ENCODE results near the gene GEMIN7.
"Not testable (repeated sequence)": the region's sequence is repeated elsewhere in the genome, so short reads cannot be mapped to it uniquely, and the experiment has no call there.

GEMIN7 gene

DNA sequence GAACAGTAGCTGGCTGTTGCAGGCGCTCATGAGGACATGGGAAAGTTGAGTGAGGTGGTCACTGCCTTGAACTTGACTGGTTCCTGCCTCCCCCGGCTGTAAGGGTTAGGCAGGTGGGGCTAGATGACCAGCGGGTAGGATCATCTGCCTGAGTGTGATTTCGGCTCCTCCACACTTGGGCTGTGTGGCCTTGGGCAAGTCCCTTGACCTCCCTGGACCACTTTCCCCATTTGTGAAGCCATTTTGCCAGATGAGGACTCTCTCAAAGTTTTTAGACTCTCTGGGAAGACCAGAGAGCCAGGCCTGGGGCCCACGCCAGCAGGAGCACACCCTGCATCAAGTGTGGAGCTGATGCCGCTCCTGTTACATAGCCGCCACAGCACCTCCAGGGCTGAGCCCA lies 23.4 kb downstream of the GEMIN7 start:
- DNase-seq (ENCODE audit: low read depth, low spot score) = no peak
- no peak overlapping the region for H3K27ac ChIP-seq

DNA sequence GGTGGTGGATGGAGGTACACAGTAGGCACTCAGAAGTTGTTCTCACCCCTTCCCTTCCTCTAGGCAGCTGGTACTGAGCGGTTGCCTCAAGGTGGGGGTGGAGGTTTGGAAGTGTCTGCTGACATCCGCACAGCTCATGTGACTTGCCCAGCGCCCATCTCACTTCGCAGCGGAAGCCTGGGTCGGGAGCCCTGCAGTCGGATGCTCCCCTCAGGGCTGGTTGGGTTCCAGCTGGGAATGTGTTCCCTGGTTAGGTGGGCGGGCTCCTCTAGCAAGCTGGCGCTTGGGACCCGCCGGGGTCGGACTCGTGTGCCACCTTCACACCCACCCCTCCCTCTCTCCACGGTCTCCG lies 24.1 kb downstream of the GEMIN7 start:
- DNase-seq (ENCODE audit: low read depth, low spot score) = no peak
- H3K27ac ChIP-seq = no peak overlapping the region

DNA sequence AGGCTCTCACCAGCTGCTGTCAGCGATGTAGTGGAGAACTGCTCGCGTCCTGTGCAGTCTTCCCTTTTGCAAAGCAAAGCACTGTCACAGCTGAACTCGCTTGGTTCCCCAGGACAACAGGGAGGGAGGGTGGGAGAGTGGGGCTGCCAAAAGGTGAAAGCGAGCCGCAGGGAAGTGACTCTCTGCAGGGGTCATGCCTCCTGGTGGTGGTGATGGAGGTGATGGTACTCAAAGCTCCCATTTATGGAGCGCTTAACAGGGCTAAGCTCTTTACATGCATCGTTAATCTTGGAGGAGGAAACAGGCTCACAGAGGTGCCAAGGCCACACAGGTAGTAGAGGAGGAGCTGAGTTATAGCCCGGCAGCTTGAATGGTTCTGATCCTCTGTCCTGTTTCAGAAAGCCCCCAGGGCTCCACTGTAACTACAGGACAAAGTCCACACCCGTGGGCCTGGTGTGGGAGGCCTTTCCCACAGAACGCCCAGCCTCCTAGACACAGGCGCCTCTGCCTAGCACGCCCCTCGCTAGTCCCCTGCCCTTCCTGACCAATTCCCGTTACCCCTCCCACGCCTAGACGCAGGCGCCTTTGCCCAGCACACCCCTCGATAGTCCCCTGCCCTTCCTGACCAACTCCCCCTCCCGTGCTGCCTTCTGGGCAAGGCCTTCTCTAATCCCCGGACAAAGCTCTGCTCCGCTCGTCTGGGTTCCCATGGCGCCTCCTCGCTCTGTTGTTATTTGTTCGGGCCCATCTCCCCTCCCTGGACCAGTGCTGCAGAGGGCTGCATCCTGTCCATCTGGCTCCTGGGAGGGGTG lies 24.7 kb downstream of the GEMIN7 start:
- H3K27ac ChIP-seq = no peak overlapping the region
- DNase-seq (ENCODE audit: low read depth, low spot score) = no peak

- DNase-seq (ENCODE audit: low read depth, low spot score) = no peak
Measured at GRCh38 chr19:45104658-45105349, 25.7 kb downstream of the GEMIN7 start.

DNA sequence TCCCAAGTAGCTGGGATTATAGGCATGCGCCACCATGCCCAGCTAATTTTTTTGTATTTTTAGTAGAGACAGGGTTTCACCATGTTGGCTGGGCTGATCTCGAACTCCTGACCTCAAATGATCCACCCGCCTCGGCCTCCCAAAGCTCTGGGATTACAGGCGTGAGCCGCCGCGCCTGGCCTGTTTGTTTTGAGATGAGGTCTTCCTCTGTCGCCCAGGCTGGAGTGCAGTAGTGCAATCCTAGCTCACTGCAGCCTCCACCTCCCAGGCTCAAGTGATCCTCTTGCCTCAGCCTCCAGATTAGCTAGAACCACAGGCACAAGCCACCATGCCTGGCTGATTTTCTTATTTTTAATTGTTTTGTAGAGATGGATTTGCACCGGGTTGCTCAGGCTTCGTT lies 27.3 kb downstream of the GEMIN7 start:
- DNase-seq (ENCODE audit: low read depth, low spot score); H3K27ac ChIP-seq: not testable (repeated sequence)

More at GRCh38 chr19:45104658-45105349, 25.7 kb downstream of the GEMIN7 start:
- H3K27ac ChIP-seq = no peak overlapping the region

DNA sequence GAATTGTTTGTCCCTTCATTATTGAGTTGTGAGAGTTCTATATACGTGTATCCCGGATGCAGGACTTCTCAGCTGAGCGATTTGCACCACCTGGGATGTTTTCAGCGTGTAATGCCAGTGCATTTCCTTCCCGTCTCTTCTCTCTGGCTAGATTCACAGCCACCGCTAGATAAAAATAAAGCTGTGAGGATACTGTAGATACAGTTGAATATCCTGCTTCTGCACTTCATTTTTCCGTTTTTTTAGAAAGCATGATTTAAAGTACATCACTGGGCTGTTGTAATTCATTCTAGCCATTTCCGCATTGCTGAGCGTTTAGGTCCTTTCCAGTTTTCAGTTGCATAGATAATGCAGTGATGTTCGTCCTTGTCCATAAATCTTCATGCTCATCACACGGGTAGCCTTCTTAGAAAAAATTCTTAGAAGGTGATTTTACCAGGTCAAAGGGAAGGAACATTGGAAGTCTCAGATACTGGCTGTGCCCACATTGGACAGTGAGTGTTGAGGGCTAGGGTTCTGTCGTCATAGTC lies 28.6 kb downstream of the GEMIN7 start:
- DNase-seq (ENCODE audit: low read depth, low spot score) = no peak
- no peak overlapping the region for H3K27ac ChIP-seq

DNA sequence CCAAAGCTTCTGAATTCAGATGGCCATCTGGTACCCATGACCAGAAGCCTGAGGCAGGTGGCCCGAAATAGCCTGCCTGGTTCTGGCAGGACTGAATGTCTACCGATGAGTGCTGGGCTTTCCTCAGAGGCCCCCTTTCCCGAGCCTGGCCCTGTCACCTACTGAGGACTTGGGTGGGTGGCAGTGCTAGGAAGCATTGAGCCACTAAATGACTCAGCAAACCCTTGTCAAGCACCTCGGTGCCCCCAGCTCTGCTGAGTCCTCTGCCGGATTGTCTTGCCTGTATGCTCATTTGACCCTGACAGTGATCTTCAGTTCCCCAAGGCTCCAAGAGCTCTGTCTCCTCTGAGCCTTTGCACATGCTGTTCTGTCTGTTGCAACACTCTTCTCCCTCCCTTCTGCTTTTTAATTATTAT lies 31.8 kb downstream of the GEMIN7 start:
- DNase-seq (ENCODE audit: low read depth, low spot score) = no peak
- no peak overlapping the region for H3K27ac ChIP-seq

DNA sequence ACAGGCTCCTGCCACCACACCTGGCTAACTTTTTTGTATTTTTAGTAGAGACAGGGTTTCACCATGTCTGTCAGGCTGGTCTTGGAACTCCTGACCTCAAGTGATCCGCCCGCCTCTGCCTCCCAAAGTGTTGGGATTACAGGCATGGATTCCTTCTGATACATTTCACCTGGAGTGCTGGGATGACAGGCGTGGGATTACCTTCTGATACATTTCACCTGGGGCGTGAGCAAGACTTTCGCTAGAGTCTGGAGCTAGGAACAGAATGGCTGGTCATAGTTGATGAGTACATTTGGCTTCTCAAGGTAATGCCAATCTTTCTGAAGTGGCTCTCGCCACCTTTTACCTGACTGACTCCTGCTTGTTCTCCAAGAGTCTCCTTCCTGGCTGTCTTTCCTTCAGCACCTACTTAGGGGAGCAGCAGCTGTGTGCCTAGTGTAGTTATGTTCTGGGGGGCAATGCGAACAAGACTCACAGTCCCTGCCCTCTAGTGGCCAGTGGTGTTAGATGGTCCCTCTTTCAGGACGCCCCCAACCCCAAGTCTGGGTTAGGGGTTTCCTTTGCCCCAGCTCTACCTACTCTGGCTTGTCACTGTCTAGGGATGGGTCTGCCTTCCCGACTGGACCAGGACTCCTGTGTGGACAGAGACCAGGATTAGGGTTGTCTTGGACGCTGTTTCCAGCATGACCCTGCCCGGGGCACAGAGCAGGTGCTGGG lies 33.2 kb downstream of the GEMIN7 start:
- no peak for DNase-seq (ENCODE audit: low read depth, low spot score)
- no peak overlapping the region for H3K27ac ChIP-seq

DNA sequence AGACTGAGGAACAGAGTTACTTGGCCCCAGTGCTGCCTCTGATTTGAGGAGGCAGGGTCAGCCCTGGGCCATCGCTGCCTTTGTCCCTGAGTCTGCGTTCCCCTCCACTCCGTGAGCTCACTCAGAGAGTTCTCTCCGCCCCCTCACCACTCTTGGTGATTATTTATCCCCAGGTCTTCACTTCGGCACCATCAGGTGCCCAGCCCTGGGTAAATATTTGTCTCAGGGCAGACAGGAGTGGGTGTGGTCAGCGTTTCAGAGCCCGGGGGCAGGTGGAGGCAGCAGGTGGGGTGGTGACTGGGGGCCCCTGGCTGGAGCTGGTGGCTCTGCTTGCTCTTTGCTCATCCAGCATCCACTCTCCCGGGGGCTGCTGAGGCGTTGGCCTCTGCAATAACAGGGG lies 34.6 kb downstream of the GEMIN7 start:
- H3K27ac ChIP-seq = no peak overlapping the region
- DNase-seq (ENCODE audit: low read depth, low spot score) = no peak

DNA sequence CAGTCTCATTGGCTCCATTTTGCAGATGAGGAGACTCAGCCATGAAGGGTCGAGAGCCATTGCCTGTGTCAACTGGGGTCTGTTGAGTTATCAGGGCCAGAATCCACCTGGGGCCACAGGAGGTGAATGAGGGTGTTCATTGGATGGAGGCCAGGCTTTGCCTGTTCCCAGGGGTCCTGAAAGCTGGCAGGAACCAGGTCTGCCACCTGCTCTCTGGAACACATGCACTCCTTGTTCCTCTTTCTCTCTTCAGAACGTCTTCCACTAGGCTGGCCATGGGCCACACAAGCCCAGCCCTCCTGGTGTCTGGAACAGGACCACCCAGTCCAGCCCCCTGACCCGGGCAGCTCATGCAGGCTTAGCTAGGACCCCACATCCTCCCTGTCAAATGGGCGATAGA lies 35.1 kb downstream of the GEMIN7 start:
- DNase-seq (ENCODE audit: low read depth, low spot score) = no peak
- no peak overlapping the region for H3K27ac ChIP-seq

DNA sequence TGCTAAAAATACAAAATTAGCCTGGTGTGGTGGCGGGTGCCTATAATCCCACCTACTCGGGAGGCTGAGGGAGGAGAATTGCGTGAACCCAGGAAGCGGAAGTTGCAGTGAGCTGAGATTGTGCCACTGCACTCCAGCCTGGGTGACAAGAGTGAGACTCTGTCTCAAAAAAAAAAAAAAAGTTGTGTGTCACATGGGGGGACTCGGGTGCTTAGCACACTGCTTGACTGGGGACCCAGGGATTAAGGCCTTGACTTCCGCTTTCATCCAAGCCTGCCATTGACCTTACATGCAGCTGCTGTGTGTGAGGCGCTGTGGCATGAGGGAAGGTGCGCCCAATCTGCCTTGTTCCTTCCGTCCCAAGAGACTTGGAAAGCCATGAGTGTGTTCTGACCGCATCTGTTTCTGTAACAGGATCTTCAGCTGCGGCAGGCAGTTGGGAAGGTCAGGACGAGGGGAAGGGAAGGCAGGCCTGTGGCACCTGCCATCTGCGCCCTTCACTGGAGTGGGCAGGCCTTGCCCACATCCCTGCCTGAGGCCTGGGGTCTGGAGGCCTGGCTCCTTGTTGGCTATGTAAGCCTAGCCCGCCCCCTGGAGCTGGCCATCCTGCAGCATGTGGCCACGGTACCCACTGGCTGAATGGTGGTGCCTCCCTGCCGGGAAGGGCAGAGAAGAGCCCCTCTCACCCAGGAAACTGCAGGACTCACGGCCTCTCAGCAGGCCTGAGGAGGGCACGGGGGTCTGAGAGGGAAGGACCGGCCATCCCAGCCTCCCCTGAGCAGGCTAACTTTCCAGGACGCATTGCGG lies 37.0 kb downstream of the GEMIN7 start:
- H3K27ac ChIP-seq = no peak overlapping the region
- DNase-seq (ENCODE audit: low read depth, low spot score) = no peak

GRCh38 chr19:45117167-45117594 lies 38.1 kb downstream of the GEMIN7 start:
- H3K27ac ChIP-seq = no peak overlapping the region

DNA sequence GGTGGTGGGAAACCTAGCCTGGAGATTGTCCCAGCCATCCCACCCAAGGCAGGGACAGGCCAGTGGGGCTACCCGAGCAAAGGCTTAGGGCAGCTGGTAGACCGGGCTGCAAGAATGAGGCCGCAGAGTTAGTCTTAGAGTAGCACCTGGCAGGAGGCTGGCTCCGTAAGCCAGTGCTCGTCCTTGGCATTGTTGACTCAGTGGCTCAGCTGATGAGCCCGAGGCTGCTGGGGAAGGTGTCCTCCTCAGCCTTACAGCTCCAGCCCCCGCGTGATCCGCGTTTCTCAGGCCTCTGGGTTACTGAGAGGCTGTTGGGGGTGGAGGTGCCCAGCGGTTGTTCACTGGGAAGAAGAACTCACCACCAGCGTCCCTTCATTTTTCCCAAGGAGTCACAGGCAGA lies 38.6 kb downstream of the GEMIN7 start:
- DNase-seq (ENCODE audit: low read depth, low spot score) = no peak
- H3K27ac ChIP-seq = no peak overlapping the region

More at GRCh38 chr19:45117167-45117594, 38.1 kb downstream of the GEMIN7 start:
- DNase-seq (ENCODE audit: low read depth, low spot score) = no peak

DNA sequence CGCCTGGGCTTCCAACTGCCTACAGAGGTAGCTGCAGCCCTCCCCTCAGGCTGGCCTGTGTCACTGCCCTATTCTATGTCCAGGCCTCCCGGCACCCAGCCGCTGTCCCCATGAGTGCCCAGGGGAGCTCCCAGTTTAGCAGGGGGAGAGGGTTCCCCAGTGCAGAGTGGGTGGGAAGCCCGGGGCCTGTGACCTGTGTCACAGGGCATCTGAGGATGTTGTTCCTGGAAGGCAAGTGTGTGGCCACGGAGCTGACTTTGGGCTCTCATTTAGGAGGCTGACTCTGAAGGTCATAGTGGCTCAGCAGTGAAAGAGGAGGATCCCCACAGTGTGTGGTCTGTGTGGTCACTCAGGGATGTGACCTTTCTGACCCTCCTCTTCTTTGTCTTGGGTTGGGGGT lies 39.0 kb downstream of the GEMIN7 start:
- no peak for DNase-seq (ENCODE audit: low read depth, low spot score)
- H3K27ac ChIP-seq = no peak overlapping the region

GRCh38 chr19:45118591-45119355 lies 39.7 kb downstream of the GEMIN7 start:
- not testable (repeated sequence) for H3K27ac ChIP-seq; DNase-seq (ENCODE audit: low read depth, low spot score)

DNA sequence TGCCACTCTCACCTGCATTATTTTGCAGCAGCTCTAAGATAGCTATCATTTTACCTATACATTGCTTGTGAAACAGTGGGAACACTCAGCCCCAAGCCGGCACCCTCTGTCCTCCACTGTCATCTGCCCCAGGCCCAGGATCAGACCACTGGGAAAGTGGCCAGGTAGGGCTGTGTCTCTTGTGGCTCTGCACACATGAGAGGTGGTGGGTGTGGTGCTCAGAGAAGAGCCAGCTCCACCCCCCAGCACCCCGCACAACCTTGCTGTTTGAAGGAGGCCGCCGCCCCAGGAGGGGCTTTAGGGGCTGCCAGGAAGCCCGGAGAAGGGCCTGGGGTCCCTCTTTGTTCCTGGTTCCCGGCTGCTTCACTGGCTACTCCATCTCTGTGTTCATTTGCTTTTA lies 40.5 kb downstream of the GEMIN7 start:
- DNase-seq (ENCODE audit: low read depth, low spot score) = no peak
- H3K27ac ChIP-seq = no peak overlapping the region

DNA sequence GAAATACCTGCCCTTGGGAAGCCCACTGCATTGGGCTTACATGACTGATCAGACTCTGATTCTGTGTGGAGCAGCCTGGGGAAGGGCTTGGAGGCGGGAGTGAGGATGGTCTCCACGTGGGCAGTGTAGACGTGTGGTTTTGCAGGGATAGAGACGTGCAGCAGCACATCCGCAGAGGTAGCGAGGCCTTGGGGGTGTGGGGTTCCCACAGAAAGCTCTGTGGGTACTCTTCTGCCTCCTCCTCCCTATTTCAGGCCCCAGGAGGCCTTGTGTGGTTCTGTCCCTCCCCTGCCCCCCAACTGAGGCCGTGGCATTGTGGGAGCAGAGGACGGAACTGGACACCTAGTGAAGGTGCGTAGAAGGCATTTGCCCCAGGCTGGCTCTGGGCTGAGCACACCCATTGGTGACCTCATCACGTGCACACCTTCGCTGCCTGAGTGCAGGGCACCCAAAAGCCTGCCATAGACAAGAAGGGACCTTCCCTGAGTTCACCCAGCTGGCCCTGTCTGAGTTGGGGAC lies 42.8 kb downstream of the GEMIN7 start:
- H3K27ac ChIP-seq = no peak overlapping the region
- no peak for DNase-seq (ENCODE audit: low read depth, low spot score)

GRCh38 chr19:45122832-45123231 lies 43.8 kb downstream of the GEMIN7 start:
- DNase-seq (ENCODE audit: low read depth, low spot score) = no peak
- H3K27ac ChIP-seq = no peak overlapping the region

- no peak for DNase-seq (ENCODE audit: low read depth, low spot score)
- no peak overlapping the region for H3K27ac ChIP-seq
Measured at GRCh38 chr19:45123440-45123850, 44.4 kb downstream of the GEMIN7 start.

Data from epithelial cell of prostate (primary cell).